CD4-positive, alpha-beta T cell treated with Interleukin-17A for 1 hour (primary cell): ENCODE measurements around the gene A2M.
"Not testable (repeated sequence)": the region's sequence is repeated elsewhere in the genome, so short reads cannot be mapped to it uniquely, and the experiment has no call there.

ENCODE experiments used
- DNase-seq: peaks from one replicate; pipeline ENCODE4 v3.0.0-alpha.2; 2020

The A2M gene

DNA sequence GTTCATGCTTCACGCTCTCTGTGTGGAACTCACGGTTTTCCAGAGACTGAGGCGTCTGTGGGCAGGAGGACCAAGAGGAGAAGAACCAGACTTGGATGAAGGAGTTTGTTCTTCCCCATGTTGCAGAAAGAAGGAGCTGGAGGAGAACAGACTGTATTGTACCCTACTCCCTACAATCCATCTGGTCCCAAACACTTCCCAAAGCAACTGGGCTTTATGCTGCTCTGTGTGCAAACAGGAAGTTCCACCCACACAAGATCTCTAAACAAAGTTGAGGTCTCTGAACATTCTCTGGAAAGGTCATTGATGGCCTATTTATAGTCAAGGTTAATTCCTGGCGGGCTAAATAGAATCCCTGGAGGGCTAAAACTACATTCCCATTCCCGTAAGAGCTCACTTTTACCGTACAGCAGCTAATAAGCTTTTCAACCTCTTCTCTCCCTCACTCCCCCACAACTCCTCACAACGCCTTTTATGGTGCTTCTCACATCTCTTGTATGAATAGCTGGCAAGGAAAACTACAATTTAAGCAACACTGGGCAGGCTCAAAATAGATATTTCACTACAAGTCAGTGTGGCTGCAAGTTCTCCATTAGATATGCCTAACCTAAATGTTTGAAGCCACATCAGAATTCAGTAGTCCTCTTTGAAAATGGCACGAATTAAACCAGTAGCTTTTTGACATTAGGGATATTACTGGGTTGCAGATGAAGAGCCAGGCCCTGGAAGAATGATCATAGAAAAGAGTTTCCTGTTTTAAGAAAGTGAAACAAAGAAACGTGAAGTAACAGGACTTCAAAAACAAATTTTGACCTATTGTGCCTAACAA lies at the start of gene A2M:
A2M (minus strand) TSS at position 189 of the 829 bp plus-strand sequence; CDS start at position 119, 70 bp downstream.
- no peak for DNase-seq

DNA sequence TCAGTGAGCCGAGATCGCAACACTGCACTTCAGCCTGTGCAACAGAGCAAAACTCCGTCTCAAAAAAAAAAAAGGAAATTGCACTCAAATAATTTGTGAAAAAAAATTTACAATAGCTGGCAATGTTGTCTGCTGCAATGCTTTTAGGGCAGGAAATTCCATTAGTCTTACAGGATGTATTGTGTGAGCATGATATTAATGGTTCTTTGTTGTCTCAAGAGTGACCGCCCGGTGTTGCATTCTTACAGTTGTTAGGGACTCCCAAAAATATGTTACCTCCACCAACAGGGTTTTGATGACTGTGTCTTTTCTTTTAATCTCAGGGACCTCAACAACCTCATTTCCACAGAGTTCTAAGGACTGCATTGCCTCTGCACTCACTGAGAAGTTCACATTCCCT lies 47.7 kb upstream of the A2M start:
- no peak for DNase-seq

- no peak for DNase-seq
These were observed 40.4 kb upstream of the A2M start for GRCh38 chr12:9156119-9156518.

GRCh38 chr12:9149372-9149771 lies 33.7 kb upstream of the A2M start:
- DNase-seq: no peak

GRCh38 chr12:9148926-9149325 lies 33.2 kb upstream of the A2M start:
- no peak for DNase-seq

GRCh38 chr12:9147461-9147860 lies 31.7 kb upstream of the A2M start:
- DNase-seq: no peak

DNA sequence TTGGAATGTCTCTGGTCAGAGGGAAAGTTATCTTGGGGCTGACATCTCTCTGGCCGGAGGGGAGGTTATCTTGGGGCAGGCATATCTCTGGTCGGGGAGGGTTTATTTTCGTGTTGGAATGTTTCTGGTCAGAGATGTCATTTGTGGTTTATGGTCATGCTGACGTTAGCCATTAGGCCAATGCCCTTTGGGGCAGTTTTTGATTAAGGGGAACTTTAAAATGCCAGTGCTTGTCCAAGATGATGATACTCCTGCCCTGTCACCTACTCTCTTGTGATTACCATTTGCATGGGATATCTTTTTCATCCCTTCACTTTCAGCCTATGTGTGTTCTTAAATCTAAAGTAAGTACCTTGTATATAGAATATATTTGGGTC lies 29.0 kb upstream of the A2M start:
- DNase-seq: no peak

- DNase-seq: no peak
These were observed 28.4 kb upstream of the A2M start for GRCh38 chr12:9143929-9144729.

GRCh38 chr12:9143137-9143536 lies 27.4 kb upstream of the A2M start:
- no peak for DNase-seq

DNA sequence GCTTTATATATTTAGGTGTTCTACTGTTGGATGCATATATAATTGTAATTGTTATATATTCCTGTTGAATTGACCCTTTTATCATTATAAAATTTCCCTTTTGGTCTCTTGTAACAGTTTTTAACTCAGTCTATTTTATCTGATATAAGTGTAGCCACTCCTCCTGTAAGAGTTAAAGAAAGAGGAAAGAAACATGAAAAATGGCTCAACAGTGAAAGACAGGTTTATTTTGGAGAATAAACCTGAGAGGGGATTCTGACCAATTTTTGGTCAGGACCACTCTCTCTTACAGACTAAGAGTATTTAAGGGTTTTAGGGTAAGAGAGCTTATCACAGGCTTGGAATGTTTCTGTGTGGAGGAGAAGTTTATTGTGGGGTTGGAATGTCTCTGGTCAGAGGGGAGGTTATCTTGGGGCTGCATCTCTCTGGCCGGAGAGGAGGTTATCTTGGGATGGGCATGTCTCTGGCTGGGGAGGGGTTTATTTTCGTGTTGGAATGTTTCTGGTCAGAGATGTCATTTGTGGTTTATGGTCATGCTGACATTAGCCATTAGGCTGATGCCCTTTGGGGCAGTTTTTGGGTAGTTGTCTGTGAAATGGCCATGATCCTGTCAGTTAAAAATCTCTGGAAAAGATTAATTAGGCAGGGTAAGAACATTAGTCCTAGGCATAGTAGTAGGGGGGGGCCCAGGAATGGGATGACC lies 24.0 kb upstream of the A2M start:
- not testable (repeated sequence) for DNase-seq

- no peak for DNase-seq
These were observed 20.2 kb upstream of the A2M start for GRCh38 chr12:9135903-9136310.

GRCh38 chr12:9134981-9135628 lies 19.4 kb upstream of the A2M start:
- DNase-seq: no peak

DNA sequence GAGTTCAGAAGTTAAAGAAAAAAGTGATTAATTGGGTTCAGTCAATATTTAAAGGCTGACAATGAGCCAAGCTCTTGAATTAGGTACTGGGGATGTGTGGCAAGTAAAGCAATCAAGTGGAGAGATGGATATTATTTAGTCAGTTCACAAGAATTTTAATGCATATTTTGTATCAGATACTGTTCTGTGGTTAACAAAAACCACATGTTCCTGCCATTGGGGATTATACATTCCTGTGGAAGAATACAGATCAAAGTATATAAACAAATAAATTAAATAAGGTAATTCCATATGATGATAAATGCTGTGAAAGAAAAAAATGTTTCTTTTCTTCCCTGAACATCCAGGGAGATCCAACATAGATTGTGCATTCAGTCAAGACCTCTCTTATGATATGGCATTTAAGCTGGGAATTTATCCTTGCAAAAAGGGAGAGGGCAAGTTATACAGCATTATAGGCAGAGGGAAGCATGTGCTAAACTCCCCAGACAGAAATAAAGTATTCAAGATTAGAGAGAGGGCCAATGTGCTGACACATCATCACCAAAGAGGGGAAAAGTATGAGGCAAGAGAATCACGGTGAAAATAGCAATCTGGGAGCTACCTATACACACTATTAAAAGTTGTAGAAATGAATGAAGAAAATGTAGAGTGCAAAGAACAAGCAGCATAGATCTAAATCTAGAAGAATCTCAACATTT lies 17.6 kb upstream of the A2M start:
- DNase-seq: no peak

DNA sequence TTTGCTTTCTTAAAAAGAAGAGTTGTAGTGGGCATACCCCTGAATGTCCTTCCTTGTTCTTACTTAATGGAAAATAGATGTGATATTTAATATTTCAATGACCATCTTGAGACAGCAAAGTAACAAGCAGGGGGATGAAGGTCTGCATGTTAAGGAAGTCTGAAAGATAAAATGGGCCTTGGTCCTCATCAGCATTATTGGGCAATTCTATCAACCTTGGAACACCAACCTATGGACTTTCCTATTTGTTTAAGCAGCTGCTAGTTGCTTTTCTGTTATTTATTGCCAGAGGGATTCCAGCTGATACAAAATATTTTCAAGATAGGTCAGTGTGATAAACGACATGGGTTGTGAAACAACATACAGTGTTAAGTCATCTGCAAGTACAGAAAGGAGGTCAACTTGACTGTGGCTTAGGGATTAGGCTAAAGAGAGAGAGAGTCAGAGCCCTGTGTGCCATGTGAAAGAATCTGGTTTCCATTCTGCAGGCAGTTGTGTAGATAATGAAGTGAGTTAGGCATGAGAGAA lies 16.4 kb upstream of the A2M start:
- no peak for DNase-seq

GRCh38 chr12:9130244-9130643 lies 14.5 kb upstream of the A2M start:
- DNase-seq: no peak

DNA sequence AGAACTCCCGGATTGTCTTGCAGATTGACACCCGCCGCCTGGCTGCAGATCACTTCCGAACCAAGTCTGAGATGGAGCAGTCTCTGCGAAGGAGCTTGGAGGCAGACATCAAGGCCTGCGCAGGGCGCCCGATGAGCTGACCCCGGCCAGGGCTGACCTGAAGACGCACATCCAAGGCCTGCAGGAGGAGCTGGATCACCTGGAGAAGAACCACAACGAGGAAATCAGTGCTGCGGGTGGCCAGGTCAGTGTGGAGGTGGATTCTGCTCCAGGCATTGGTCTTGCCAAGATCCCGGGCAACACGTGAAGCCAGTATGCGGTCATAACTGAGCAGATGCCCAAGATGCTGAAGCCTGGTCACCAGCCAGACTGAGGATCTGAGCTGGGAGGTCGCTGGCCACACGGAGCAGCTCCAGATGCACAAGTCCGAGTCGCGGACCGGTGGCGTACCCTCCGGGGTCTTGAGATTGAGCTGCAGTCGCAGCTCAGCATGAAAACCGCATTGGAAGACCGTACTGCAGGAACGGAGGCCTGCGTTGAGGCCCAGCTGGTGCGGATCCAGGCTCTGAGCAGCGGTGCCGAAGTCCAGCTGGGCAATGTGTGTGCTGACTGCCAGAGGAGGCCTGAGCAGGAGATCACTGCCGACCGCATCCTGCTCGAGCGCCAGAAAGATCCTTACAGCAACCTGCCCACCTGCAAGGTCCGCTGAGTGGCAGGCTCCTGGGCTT lies 12.4 kb upstream of the A2M start:
- no peak for DNase-seq

DNA sequence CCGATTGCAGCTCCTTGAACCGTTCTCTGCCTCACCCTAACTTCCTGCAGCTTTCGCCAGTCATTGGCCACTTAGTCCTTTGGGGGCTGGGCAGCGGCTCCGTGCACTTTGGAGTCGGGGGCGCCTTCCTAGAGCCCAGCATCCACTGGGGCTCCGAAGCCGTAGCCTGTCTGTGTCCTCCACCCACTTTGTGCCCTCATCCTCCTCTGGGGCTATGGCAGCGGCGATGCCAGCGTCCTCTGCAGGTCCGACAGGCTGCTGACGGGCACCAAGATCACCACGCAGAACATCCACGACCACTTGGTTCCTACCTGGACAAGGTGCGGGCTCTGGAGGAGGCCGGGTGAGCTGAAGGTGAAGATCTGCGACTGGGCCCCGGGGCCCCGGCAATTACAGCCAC lies 11.8 kb upstream of the A2M start:
- no peak for DNase-seq

DNA sequence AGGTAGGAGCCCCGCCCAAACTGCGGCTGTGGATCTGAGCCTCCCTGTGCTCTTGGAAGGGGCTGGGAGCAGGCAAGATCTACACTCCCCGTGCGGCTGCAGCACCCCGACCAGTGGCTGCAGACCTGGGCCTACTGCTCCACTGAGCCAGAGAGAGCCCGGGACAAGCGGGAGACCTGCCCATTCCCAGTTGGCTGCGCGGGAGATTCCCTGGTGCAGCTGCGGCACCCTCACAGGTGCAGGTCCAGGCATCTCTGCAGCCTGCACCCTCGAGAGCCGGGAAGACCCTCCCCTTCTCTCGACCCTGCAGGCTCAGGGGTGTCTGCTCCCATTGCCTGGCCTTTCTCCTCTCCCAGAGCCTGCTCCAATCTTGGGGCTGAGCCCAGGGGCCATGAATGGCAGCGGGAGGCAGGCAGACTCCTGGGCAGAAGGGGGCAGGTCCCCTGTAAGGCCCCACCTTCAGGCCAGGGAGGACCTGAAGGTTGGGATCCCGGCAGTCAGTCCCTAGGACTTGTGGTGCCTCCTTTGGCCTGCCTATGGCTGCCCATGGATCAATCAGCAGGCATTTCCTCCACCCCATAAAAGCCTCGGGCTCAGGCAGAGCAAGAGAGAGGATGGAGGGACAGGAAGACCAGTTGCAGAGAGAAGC lies 8.8 kb upstream of the A2M start:
- DNase-seq: no peak

GRCh38 chr12:9123781-9124382 lies 8.2 kb upstream of the A2M start:
- DNase-seq: no peak

GRCh38 chr12:9122091-9122609 lies 6.4 kb upstream of the A2M start:
- DNase-seq: no peak
